Natural killer cell (primary cell): Measurements from ENCODE around the gene NFATC3. TPM values are rescaled to one million over a fixed set of nuclear protein-coding genes. Genes with fewer than 3 reads are reported as not detected.

Experiments
- ATAC-seq, 3 donors: fragments of 150-1000 bp in 2 of 3; fragments of 200-7000 bp in 1 of 3; cut with Tn5 transposase; 1 replicate in 1 of 3; 2 replicates in 2 of 3; pipeline ENCODE4 v1.10.0; 2021; ENCODE audit warnings: mild to moderate bottlenecking in 2 of 3, moderate library complexity in 2 of 3
- DNase-seq, 2 donors: peaks; one replicate each; pipeline versions ENCODE4 v3.0.0 to v3.0.0-alpha.2; 2013 to 2021; ENCODE audit warnings: mixed read lengths in 1 of 2
- H3K27ac ChIP-seq: one replicate; pipeline ENCODE4 v1.5.1; 2013; ENCODE audit warnings: mild to moderate bottlenecking, low read length
- H3K27me3 ChIP-seq: one replicate; pipeline ENCODE4 v1.6.1; 2013; ENCODE audit warnings: low read length; ENCODE audit not compliant: control insufficient read depth, insufficient read depth
- H3K36me3 ChIP-seq: one replicate; pipeline ENCODE4 v1.6.1; 2013; ENCODE audit warnings: low read length; ENCODE audit not compliant: control insufficient read depth, insufficient read depth
- H3K4me1 ChIP-seq: one replicate; pipeline ENCODE4 v1.6.1; 2013; ENCODE audit warnings: low read length; ENCODE audit not compliant: control insufficient read depth, insufficient read depth
- H3K4me3 ChIP-seq: one replicate; pipeline ENCODE4 v1.5.1; 2013; ENCODE audit warnings: low read length
- H3K9me3 ChIP-seq: one replicate; pipeline ENCODE4 v1.6.1; 2013; ENCODE audit warnings: low read length; ENCODE audit not compliant: control insufficient read depth, insufficient read depth
- H3K27ac Mint-ChIP-seq, 2 donors: one replicate each; pipeline ENCODE4 v1.8.0; 2022; ENCODE audit warnings: mild to moderate bottlenecking in 2 of 2, mixed read lengths in 2 of 2, moderate library complexity in 1 of 2
- H3K27me3 Mint-ChIP-seq, 2 donors: one replicate each; pipeline ENCODE4 v1.8.0; 2022; ENCODE audit warnings: low read depth in 2 of 2, mixed read lengths in 2 of 2
- H3K36me3 Mint-ChIP-seq: one replicate; pipeline ENCODE4 v1.8.0; 2022; ENCODE audit warnings: mixed read lengths
- H3K4me1 Mint-ChIP-seq, 2 donors: one replicate each; pipeline ENCODE4 v1.8.0; 2022; ENCODE audit warnings: mixed read lengths in 2 of 2
- H3K4me3 Mint-ChIP-seq: one replicate; pipeline ENCODE4 v1.8.0; 2022; ENCODE audit warnings: mild to moderate bottlenecking, moderate library complexity, mixed read lengths
- H3K9me3 Mint-ChIP-seq, 2 donors: one replicate each; pipeline ENCODE4 v1.8.0; 2022; ENCODE audit warnings: mixed read lengths in 2 of 2
- CTCF ChIP-seq: fragments of 200-600 bp; IDR thresholded peaks from one replicate; pipeline ENCODE4 v1.8.0; 2022; ENCODE audit warnings: antibody characterized with exemption
- WGBS: methylation state at CpG from one replicate; pipeline ENCODE4 v1.1.7; 2013; ENCODE audit warnings: missing lambda C conversion rate; ENCODE audit not compliant: insufficient coverage; 5-methylcytosine and 5-hydroxymethylcytosine counted together
- intact Hi-C: fragments of 100-400 bp; cut with micrococcal nuclease; formaldehyde crosslinking; loops from one replicate; pipeline ENCODE4 v1.14.2; 2022
- total RNA-seq, 4 donors: library from RNA; stranded (reverse); fragments of 120-200 nt in 1 of 4; gene quantifications; one replicate each; pipeline versions ENCODE4 v1.2.3 to v1.2.4, GENCODE V29; 2013 to 2022

The NFATC3 gene
- total RNA-seq, 3 donors from 2014 or later (not counting 1 experiment from before 2014, with no cell fraction given): 241 to 282 (median 263) TPM

DNA sequence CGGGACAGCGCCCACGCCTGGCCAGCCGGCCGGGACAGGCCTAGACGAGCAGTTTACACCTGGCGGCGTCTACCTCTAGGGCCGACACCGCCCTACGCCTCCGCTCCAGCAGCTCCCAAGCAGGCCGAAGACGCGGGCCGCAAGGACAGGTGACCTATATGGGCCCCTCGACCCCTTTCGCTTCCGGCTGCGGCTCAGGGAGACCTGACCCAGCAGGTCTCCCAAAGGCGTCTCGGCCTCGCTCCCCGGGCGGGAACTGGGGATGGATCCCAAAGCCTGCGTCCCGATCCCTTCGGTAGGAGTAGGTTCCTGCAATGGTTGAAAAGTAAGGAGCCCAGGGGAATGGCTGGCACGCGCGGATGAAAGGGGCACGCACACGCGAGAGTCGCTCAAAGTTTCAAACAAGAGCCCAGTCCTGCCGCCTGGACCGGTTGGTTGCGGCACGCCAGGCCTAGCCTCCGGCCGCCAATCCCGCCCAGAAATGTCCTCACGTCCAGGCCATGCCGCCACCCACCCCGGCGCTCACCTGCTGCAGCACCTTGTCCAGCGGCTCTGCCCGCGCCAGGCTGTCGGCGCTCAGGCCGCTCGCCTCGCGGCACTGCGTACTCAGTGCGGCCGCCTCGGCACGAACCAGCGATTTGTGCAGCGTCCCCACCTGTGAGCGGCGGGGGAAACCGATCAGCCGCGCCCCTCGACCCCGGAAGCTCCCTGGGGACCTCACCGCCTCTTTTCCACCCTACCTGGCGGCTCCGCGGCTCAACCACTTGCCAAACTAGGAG lies 150.1 kb downstream of the NFATC3 start:
- Mint-ChIP-seq H3K36me3 (no peaks in the 10 kb centered on the region), H3K27me3 (no peaks in the 10 kb centered on the region), H3K9me3 (no peaks in the 10 kb centered on the region), H3K4me3 (peak overlapping the region; percentile 40), H3K27ac (peak overlapping the region; percentile 51 to 74), H3K4me1 (peaks cover 25 to 42% of the 10 kb centered on the region in 2 donors)
- no peak for TF ChIP-seq CTCF
- intact Hi-C loops: no loop called here
- Histone ChIP-seq H3K27ac (no peak overlapping the region), H3K4me3 (no peak overlapping the region), H3K4me1 (peaks cover 41% of the 10 kb centered on the region), H3K9me3 (no peaks in the 10 kb centered on the region), H3K36me3 (peaks cover 3% of the 10 kb centered on the region), H3K27me3 (no peaks in the 10 kb centered on the region)
- WGBS: 79% methylated on average over 73 of the region's 73 CpGs
- DNase-seq (peak in 1 of 2 donors; percentile 46), ATAC-seq (no peak)

DNA sequence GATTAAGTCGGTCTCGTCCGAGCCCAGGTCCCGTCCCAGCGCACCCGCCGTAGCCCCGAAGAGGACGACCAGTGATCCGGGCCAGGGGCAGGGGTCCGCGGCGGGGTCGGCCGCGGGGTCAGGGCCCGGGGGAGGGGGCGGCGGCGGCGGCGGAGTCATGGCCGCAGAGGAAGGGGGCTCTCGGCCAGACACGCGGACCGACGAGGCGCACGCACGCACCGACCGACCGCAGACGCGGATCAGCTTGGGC lies 150.6 kb downstream of the NFATC3 start, which contains the start of gene ESRP2:
Gene ESRP2, minus strand, starts transcription at position 241 of the 250 bp plus-strand sequence. Its CDS starts 82 bp downstream, at position 159.
- intact Hi-C loops: no loop called here
- Histone ChIP-seq H3K9me3 (no peaks in the 10 kb centered on the region), H3K27me3 (no peaks in the 10 kb centered on the region), H3K27ac (no peak within 1 kb of the TSS), H3K36me3 (no peaks in the 10 kb centered on the region), H3K4me1 (peaks cover 41% of the 10 kb centered on the region), H3K4me3 (peak within 1 kb of the TSS; percentile 70)
- Mint-ChIP-seq H3K4me3 (peak within 1 kb of the TSS; percentile 98), H3K27me3 (no peaks in the 10 kb centered on the region), H3K36me3 (no peaks in the 10 kb centered on the region), H3K9me3 (no peaks in the 10 kb centered on the region), H3K27ac (peak within 1 kb of the TSS; percentile 74 to 86), H3K4me1 (peaks cover 25 to 42% of the 10 kb centered on the region in 2 donors)
- ATAC-seq (no peak), DNase-seq (no peak)
- no peak for TF ChIP-seq CTCF
- WGBS: 11% methylated on average over 36 of the region's 36 CpGs

DNA sequence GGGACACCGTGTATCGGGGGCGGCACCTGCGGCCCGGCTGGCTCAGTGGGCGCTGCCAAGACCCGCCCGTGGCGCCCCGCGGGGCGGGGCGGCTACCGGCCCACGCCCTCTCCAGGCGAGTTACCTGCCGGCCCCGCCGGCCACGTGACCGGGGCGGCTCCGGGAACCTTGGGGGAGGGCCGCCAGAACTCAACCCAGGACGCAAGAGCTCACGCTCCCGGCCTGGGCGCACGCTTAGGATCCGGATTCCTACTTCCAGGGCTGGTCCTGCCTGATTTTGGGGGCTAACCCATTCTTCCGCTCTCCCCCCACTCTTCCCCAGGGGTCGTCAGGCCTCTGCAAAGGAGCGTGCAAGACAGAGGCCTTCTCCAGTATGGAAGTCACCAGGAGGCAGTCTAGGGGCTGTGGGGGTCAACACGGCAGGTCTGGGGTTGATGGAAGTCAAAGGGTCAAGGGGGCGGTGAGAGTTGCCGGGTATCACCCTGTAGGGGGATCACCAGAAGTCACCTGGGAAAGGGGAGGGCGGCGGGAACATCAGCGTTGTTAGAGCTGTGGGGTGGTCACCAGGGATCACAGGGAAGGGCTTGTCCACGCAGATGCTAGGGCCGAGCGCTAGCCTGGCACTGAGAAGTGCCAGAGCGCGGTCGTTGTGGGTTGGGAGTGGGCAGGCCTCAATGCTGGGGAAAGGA lies 151.1 kb downstream of the NFATC3 start:
- H3K27me3 ChIP-seq: no peaks in the 10 kb centered on the region
- DNase-seq (peak in 1 of 2 donors; percentile 73), ATAC-seq (peak in 2 of 3 donors; percentile 6 to 13)
- intact Hi-C loops: no loop called here
- TF ChIP-seq CTCF: no peak
- no peak overlapping the region for H3K27ac ChIP-seq
- Mint-ChIP-seq H3K9me3 (no peaks in the 10 kb centered on the region), H3K36me3 (no peaks in the 10 kb centered on the region), H3K4me3 (peak overlapping the region; percentile 98), H3K27ac (peak overlapping the region; percentile 74 to 86), H3K4me1 (peaks cover 25 to 42% of the 10 kb centered on the region in 2 donors), H3K27me3 (no peaks in the 10 kb centered on the region)
- WGBS: 8% methylated on average over 45 of the region's 45 CpGs
- peak overlapping the region; percentile 70 for H3K4me3 ChIP-seq
- H3K36me3 ChIP-seq: no peaks in the 10 kb centered on the region
- no peaks in the 10 kb centered on the region for H3K9me3 ChIP-seq
- peaks cover 41% of the 10 kb centered on the region for H3K4me1 ChIP-seq
